ENCODE measurements around the gene SHISA8.

Gene SHISA8

DNA sequence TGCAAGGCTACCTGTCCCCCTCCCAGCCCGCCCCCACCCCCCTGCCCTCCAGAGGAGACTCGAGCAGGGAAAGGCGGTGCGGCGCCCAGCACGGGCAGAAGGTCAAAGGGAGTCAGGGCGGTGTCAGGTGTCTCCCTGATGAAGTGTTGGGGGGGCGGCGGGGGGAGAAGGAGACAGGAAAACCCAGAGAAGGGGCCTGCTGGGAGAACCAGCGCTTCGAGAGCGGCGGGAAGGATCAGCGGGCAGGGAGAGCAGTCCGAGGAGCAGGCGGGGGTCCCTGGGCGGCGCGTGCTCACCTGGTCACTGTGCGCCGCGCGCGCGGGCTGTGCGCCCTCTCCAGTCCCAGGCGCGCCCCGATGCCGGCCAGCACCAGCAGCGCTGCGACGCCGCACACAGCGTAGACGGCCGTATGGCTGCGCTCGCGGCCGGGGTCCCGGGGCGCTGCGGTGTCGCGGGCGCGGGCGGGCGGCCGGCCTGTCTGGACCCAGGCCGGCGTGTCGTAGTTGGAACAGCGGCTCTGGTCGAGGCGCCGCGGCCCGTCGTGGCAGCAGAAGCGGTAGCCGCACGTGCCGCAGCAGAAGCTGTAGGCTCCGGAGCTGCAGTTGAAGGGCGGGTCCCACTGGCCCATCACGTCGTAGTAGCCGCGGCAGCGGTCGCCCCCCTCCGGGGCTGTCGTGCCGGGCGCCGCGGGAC, 886 bp downstream of the SHISA8 start:
- no peak for DNase-seq (ENCODE audit: low read depth)

DNA sequence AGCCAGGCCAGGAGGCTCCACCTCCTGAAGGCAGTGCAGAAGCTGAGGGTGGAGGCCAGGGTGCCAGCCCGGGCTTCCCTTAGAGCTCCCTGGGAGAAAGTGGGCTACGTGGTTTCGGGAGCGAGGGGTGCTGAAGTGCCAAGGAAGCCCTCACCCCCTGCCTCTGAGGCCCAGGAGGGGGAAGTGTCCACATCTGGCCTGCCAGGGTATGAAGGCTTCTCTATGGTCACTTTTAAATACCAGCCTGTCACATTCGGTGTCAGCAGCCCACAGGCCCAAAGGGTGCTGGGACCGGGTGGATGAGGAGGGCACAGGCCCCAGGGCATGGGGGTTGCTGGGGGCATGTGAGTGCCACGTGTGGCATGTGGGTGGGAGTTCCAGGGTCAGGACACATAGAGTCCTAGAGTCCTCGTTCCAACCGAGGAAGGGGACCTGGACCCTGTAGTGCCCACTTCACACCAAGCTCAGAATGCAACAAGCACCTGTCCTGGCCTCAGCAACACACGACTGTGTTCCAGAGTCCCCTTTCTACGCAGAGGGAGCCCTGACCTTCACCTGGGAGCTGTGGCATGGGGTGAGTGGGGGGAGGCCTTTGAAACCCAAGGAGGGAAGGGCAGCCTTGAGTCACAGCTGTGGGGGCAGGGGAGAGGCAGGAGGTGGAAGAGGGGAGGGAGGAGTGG, 1.7 kb downstream of the SHISA8 start:
- DNase-seq (ENCODE audit: low read depth) = no peak

DNA sequence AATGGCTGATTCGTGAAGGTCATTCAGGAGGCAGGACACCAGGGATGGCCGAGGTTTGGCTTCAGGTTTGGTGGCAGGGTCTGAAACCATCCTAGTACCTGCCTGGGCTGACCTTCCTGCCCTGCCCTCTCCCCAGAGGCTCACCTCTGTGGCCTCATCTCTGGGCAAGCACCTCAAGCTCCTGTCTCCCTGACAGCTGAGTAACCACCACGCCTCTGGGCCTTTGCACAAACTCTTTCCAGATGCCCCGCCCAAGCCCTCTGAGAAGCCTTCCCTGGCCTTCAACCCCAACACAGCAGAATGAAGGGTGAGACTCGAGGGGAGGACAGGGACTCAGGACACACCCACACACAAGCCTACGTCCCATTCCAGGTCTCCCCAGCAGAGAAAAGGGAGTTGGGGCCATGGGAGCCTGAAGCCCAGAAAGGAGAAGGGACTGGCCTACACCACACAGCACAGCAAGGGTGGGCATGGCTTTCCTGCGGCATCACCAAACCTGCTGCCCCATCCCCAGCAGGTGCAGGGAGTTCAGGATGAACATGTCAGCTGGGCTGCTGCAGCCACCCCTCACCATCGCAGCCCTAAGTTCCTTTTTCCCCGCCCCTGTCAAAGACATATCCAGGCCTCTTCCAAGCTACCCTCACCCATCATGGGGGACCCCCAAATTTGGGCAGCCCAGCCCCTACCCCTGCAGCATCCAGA, 2.4 kb downstream of the SHISA8 start:
- DNase-seq (ENCODE audit: low read depth) = no peak

GRCh38 chr22:41911001-41911611, 3.8 kb downstream of the SHISA8 start:
- DNase-seq (ENCODE audit: low read depth) = no peak

GRCh38 chr22:41910050-41911000, 4.5 kb downstream of the SHISA8 start:
- no peak for DNase-seq (ENCODE audit: low read depth)

DNA sequence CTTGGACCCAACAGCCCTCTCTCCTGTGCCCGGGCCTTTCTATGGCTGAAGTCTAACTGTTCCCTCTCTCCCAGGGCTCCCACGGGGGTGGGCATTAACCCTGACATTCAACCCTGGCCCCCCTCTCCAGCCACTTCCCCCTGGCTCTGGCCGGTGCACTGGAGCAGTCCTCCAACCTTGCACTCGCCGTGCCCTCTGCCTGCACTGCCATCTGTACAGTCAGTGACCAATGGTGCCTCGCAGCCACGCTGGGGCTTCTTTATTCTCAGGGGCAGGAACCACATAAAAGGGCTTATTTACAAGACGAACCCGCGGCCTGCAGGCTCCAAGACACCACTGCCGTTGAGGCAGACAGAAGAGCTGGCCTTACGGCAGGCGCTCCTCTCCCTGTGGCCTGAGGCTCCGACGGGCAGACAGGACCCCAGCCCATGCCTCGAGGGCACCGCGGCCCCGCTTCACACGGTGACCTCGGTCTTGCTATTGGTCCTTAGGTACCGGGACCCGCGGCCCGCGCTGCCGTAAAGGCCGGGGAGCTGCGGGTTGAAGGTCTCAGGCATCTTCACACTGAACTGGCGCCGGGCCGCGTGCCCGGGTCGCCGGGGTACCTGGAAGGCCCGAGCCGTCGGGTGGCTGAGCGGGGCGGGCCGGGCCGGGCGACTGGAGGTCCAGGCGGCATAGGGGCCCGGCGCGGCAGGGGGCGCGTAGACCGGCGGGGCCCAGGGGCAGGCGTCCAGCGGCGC, 5.4 kb downstream of the SHISA8 start:
- DNase-seq (ENCODE audit: low read depth) = no peak

- no peak for DNase-seq (ENCODE audit: low read depth)
These were observed 6.2 kb downstream of the SHISA8 start for GRCh38 chr22:41908411-41909309.

DNA sequence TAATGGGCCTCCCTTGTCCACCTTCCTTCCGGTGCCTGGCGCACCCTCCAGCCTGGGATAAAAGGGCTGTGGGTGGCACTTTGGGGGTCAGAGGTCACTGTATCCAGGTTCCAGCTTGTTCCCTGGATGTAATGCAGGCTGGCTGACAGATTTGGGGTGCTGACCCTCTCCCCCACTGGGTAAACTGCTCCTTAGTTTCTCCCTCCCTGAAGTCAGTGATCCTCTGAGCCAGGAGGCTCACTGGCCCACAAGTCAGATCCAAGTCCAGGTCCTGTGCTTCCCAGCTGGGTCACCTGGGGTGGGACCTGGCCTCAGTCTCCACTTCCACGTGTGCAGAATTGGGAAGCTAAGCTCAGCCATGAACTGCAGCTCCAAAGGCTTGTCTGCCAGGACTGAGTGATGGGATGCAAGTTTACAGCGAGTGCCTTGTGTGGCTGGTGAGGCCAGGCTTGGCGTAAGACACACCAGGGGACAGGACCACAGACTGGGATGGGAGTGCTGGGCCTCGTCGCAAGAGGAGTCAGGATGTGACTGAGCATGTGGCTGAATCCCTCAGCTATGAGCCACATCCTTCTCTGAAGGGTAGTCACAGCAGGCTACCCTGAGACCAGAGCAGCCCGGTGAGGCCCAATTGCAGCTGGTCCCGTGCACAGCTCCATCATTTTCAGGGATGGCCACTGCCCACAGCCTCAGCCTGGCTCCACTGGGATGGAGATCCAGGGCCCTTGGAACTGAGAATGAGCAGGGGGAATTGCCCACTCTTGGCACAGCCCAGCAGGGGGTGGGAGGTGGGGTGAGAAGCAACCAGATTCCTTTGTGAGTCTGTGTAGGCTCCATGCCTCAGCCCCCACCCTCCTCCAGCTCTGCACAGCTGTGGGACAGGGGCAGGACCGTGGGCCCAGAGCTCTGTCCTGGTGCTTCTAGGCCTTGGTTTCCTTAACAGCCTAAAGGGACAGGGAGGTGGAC, 7.2 kb downstream of the SHISA8 start:
- no peak for DNase-seq (ENCODE audit: low read depth)

DNA sequence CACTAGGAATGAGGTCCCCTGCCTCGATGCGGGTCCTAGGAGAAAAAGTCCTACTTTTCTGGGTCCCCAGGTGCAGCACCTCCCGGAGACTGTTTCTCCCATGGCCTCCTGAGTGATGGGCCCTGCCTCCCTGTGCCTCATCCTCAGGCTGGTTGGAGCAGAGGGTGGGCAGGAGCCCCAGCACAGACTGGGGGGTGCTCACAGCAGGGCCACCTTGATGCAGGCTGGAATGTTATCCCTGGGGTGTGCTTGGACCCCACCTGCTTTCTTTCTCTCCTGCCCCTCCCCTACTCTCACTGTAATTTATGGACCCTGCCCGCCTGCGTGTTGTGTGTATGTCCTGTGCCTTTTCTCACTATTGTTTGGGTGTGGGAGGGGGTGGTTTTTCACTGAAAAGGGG, 8.1 kb downstream of the SHISA8 start:
- no peak for DNase-seq (ENCODE audit: low read depth)

DNA sequence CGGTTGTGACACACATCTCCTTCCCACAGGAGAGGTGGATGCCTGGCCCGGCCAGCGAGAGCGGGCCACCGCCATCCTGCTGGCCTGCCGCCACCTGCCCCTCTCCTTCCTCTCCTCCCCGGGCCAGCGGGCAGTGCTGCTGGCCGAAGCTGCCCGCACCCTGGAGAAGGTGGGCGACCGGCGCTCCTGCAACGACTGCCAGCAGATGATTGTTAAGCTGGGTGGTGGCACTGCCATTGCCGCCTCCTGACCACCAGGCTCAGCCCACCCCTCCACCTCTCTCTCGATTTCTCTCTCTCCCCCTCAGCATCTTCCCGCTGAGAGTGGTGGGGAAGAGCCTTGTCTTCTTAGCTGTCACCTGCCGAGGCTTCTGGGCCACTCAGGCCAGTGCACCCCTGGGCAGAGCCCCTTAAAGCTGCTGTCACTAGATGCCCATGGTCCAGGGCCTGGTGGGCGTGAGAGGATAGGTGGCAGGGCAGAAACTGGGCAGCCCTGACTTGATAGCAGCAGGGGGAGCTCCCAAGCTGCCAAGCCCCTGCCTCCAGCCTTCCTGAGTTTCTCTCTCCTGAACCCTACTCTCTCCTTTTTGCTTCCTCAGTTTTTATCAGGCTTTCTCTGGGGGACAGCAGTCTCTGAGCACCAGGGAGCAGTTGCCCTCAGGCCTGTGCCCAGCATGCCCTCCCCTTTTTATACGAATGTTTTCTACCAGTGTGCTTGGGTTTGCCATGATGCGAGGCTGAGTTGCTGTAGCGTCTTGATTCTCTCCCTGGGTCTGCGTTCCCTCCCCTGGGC, 9.3 kb downstream of the SHISA8 start:
- DNase-seq (ENCODE audit: low read depth) = no peak

GRCh38 chr22:41904450-41905410, 10.1 kb downstream of the SHISA8 start:
- DNase-seq (ENCODE audit: low read depth) = no peak

GRCh38 chr22:41902932-41903421, 11.9 kb downstream of the SHISA8 start:
- no peak for DNase-seq (ENCODE audit: low read depth)

GRCh38 chr22:41902016-41902415, 12.9 kb downstream of the SHISA8 start:
- no peak for DNase-seq (ENCODE audit: low read depth)

DNA sequence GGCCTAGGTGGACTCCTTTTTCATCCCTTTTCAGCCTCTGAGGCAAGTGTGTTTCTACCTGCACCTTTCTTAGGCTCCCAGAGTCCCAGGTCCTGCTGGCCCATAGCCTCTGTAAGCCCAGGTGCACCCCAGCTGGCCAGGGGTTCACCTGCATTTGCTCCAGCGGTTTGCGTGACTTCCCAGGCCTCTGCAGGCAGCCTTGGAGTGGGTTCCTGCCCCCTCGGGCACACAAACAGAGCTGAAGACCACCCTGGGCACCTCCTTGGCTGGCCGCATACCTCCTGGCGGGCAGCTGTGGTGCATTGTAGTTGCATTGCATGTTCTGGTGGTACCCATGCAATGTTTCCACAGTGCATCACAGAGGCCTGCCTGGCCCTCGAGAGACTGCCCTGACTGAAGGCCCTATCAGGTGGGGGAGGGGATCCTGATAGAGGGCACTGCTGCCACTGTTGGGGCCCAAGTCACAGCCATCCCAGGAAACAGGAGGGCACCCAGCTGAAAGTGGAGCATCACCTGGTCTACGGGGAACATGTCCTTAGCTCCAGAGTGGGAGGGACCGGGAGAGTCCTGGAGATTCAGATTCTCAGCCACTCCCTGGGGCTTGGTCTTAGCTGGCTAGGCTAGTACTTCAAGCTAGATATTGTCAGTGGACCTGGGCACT, 14.1 kb downstream of the SHISA8 start:
- DNase-seq (ENCODE audit: low read depth) = no peak

GRCh38 chr22:41899992-41900651, 14.8 kb downstream of the SHISA8 start:
- no peak for DNase-seq (ENCODE audit: low read depth)
